Ascending aorta (tissue), 2 donors: ENCODE data around the gene SLC26A8. TPM values are rescaled to one million over a fixed set of nuclear protein-coding genes. Genes with fewer than 3 reads are reported as not detected.
A peak's percentile ranks its signal among the peaks of the same experiment; 100 is the strongest.
"Not testable (repeated sequence)": the region's sequence is repeated elsewhere in the genome, so short reads cannot be mapped to it uniquely, and the experiment has no call there.

Source experiments
- DNase-seq, 2 donors: peaks; one replicate each; pipeline ENCODE4 v3.0.0-alpha.2; 2019; ENCODE audit warnings: low spot score in 2 of 2
- H3K27ac ChIP-seq, 2 donors: fragments of 200-600 bp; sonication (generic); one replicate each; pipeline ENCODE4 v1.5.1; 2016 to 2017; ENCODE audit warnings: mild to moderate bottlenecking in 1 of 2
- H3K27me3 ChIP-seq: fragments of 200-600 bp; sonication (generic); one replicate; pipeline ENCODE4 v1.5.1; 2017
- H3K36me3 ChIP-seq, 2 donors: fragments of 200-600 bp; sonication (generic); one replicate each; pipeline ENCODE4 v1.5.1; 2016
- H3K4me1 ChIP-seq, 2 donors: fragments of 200-600 bp; sonication (generic); one replicate each; pipeline ENCODE4 v1.5.1; 2016 to 2017; ENCODE audit warnings: mild to moderate bottlenecking in 1 of 2
- H3K4me3 ChIP-seq, 2 donors: fragments of 200-600 bp; sonication (generic); one replicate each; pipeline ENCODE4 v1.5.1; 2016 to 2017; ENCODE audit warnings: mild to moderate bottlenecking in 1 of 2
- H3K9me3 ChIP-seq, 2 donors: fragments of 200-600 bp; sonication (generic); one replicate each; pipeline ENCODE4 v1.5.1; 2016
- CTCF ChIP-seq, 3 experiments: fragments of 200-600 bp in 2 of 3; fragments of 450-650 bp in 1 of 3; sonication (generic) in 2 of 3; IDR thresholded peaks; one replicate each; pipeline ENCODE4 v1.5.1; 2016 to 2019; ENCODE audit warnings: antibody characterized with exemption in 3 of 3, mild to moderate bottlenecking in 1 of 3, moderate library complexity in 1 of 3
- intact Hi-C: fragments of 100-400 bp; cut with DNase I; formaldehyde crosslinking; loops from one replicate; pipeline ENCODE4 v1.15.1; 2023
- total RNA-seq: library from RNA; depleted of rRNA; stranded (reverse); fragments of >200 nt; gene quantifications from one replicate; pipeline ENCODE4 v1.1.0, GENCODE V29; 2016

The SLC26A8 gene
- total RNA-seq, 1 donor from 2014 or later = not detected

DNA sequence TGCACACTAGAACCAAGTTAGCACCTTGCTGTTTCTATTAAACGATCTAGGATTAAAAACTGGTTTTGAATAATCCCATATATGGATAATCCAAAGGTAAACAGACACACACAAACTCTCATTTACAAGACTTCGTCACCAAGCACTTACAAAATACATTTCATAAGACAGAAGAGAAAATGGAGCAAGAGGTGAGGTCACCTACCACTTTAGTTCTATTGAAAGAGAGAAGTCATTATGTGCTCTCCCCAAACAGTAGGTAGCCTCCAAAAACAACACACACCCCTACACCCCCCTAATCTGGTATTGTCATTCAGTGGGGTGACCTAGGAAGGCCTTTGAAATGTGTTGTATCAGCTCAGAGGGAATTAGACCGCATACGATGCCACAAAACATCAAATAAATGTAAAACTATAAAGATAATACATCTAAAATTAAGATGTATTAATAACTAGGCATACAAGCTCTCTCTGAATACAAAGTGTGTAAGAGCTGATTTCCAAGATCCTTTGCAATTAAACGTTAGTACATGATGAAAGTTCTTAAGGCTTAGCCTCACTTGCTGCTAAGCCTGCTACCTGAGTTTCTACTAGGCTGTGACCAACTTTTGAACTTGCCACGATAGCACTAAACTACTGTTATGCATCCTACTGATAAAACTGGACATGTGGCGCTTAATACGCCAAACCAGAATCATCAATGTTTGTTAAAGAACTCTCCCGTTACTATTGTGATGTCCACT is 105.2 kb downstream of the SLC26A8 start:
- Histone ChIP-seq H3K27me3 (no peaks in the 10 kb centered on the region), H3K9me3 (no peaks in the 10 kb centered on the region), H3K4me3 (peak overlapping the region; percentile 83 to 89), H3K27ac (no peak overlapping the region), H3K4me1 (peaks cover 0 to 2% of the 10 kb centered on the region in 2 donors), H3K36me3 (no peaks in the 10 kb centered on the region)
- TF ChIP-seq CTCF (IDR thresholded peaks at IDR 0.05) = no peak
- intact Hi-C loops = no loop called here
- DNase-seq = no peak

DNA sequence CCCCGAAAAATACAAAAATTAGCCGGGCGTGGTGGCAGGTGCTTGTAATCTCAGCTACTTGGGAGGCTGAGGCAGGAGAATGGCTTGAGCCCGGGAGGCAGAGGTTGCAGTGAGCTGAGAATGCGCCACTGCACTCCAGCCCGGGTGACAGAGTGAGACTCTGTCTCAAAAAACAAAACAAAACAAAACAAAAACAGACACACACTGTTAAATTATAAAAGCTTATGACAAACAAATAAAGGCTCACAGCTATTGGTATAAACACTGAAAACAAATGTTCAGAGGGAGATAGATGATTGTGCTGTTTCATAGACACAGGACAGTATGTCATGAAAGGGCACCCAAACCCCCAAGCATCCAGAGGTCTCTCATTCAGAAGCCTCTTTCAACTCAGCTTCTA is 107.5 kb downstream of the SLC26A8 start:
- H3K9me3 ChIP-seq, intact Hi-C loops, H3K4me1 ChIP-seq, DNase-seq, H3K27me3 ChIP-seq, H3K27ac ChIP-seq, H3K36me3 ChIP-seq, H3K4me3 ChIP-seq: not testable (repeated sequence)

- no peak for TF ChIP-seq CTCF (IDR thresholded peaks at IDR 0.05)
- intact Hi-C loops = no loop called here
- no peaks in the 10 kb centered on the region for H3K27me3 ChIP-seq
Measured at GRCh38 chr6:35916056-35916455, 108.4 kb downstream of the SLC26A8 start.

DNA sequence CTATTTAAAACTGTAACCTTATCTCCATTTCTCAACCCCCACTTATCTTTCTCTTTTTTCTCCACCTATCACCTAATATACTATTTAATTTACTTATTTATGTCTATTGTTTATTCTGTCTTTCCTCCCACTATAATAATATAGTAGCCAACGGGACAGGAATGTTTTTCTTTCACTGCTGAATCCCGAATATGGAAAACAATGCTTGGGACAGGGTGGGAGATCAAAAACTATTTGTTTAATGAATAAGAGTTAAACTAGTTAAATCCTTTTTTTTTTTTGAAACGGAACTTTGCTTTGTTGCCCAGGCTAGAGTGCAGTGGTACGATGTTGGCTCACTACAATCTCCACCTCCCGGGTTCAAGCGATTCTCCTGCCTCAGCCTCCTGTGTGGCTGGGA is 109.9 kb downstream of the SLC26A8 start:
- Histone ChIP-seq H3K9me3 (no peaks in the 10 kb centered on the region), H3K4me1 (no peaks in the 10 kb centered on the region), H3K27ac (no peak overlapping the region), H3K4me3 (no peak overlapping the region), H3K36me3 (no peaks in the 10 kb centered on the region), H3K27me3 (no peaks in the 10 kb centered on the region)
- DNase-seq = no peak
- intact Hi-C loops = no loop called here
- TF ChIP-seq CTCF (IDR thresholded peaks at IDR 0.05) = no peak

More at GRCh38 chr6:35916056-35916455, 108.4 kb downstream of the SLC26A8 start:
- H3K36me3 ChIP-seq = no peaks in the 10 kb centered on the region
- H3K4me3 ChIP-seq = no peak overlapping the region
- no peaks in the 10 kb centered on the region for H3K9me3 ChIP-seq
- no peak overlapping the region for H3K27ac ChIP-seq
- H3K4me1 ChIP-seq = no peaks in the 10 kb centered on the region
- DNase-seq = no peak

DNA sequence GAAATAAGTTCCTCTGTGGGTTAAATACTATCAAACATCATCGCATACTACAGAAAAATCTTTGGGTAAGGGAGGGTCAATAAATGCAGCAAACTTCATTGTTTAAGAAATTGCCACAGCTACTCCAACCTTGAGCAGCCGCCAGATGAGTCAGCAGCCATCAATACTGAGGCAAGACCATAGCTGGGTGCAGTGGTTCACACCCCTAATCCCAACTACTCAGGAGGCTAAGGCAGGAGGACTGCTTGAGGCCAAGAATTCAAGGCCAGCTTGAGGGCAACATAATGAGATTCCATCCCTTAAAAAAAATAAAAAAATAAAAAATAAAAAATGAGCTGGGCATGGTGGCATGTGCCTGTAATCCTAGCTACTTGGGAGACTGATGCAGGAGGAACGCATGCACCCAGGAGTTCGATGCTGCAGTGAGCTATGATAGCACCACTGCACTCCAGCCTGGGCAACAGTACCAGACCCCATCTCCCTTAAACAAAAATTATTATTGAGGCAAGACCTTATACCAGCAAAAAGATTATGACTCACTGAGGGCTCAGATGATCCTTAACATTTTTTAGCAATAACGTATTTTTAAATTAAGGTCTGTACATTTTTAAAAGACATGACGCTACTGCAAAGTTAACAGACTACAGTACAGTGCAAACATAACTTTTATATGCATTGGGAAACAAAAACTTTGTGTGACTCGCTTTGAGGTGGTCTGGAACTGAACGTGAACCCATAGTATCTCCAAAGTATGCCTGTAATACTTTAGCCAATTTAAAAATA is 112.4 kb downstream of the SLC26A8 start:
- Histone ChIP-seq H3K36me3 (no peaks in the 10 kb centered on the region), H3K9me3 (no peaks in the 10 kb centered on the region), H3K4me3 (no peak overlapping the region), H3K27me3 (no peaks in the 10 kb centered on the region), H3K27ac (no peak overlapping the region), H3K4me1 (no peaks in the 10 kb centered on the region)
- no peak for DNase-seq
- TF ChIP-seq CTCF (IDR thresholded peaks at IDR 0.05) = no peak
- intact Hi-C loops = no loop called here

- H3K4me3 ChIP-seq, H3K27ac ChIP-seq, H3K36me3 ChIP-seq, intact Hi-C loops, H3K9me3 ChIP-seq, H3K4me1 ChIP-seq, DNase-seq, H3K27me3 ChIP-seq: not testable (repeated sequence)
Measured at GRCh38 chr6:35909571-35909970, 114.9 kb downstream of the SLC26A8 start.

DNA sequence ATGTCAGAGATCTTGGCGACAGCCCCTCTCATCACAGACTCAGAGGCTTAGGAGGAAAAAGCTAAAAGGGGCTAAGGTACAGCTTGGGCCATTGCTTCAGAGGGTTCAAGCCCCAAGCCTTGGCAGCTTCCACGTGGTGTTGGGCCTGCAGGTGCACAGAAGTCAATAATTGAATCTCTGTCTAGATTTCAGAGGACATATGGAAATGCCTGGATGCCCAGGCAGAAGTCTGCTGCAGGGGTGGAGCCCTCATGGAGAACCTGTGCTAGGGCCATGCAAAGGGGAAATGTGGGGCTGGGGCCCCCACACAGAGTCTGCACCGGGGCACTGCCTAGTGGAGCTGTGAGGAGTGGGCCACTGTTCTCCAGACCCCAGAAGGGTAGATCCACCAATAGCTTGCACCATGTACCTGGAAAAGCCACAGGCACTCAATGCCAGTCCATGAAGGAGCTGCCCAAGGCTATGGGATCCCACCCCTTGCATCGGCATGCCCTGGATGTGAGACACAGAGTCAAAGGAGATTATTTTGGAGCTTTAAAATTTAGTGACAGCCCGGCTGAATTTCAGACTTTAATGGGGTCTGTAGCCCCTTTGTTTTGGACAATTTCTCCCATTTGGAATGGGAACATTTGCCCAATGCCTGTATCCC is 115.6 kb downstream of the SLC26A8 start:
- H3K36me3 ChIP-seq, H3K9me3 ChIP-seq, H3K4me1 ChIP-seq, DNase-seq, intact Hi-C loops, H3K27me3 ChIP-seq, H3K27ac ChIP-seq, H3K4me3 ChIP-seq: not testable (repeated sequence)
